IPS-NIHi11 (cell line): Measurements from ENCODE around the gene ID1.
"Not testable (repeated sequence)": the region's sequence is repeated elsewhere in the genome, so short reads cannot be mapped to it uniquely, and the experiment has no call there.

Source experiments
- DNase-seq: peaks from one replicate; pipeline ENCODE4 v3.0.0; 2012; ENCODE audit warnings: mixed read lengths, low spot score

The ID1 gene

DNA sequence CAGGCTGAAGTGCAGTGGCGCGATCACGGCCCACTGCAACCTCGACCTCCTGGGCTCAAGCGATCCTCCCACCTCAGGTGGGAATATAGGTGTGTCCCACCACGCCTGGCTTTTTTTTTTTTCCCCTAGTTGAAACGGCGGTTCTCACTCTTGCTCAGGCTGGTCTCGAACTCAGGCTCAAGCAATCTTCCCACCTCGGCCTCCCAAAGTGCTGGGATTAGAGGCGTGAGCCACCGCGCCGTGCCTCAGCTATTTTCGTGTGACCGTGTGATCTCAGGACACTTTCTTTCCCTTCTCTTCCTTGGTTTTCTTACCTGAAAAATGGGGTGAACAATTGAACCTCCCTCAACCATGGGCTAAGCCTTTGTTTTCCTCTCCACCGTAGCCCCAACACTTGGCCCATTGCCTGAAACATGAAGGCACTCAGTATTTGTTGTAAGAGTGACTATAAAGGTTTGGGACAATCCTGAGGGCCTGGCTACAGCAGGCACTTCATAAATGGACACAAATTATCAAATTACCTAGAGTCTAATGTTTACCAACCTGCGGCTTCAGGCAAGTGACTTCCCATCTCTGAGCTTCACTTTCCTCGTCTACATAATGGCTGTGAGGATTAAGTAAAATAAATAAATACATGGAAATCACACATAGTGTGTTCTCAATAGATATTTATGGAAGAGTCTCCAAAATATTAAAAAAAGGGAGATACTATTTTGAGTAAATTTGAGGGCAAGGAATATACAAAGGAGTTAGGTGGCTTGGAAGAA is 31.4 kb upstream of the ID1 start:
- DNase-seq = no peak

- not testable (repeated sequence) for DNase-seq
Measured at GRCh38 chr20:31574986-31575385, 30.1 kb upstream of the ID1 start.

DNA sequence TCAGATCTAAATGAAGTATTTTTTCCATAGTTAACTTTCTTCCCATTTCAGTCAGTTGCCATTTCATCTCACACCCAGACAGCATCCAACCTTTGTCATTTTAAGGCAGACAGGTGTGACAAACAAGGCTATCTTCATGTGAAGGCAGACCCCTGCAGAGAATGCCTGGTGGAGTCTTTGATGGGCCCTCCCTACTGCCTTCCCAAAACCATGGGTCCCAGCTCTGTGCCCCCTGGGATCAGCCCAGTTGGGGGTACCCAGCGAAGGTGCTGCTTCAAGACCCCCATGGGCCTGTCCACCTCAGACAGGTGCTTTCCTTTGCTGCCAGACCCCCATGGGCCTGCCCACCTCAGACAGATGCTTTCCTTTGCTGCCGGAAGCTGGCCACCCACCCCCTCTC is 28.3 kb upstream of the ID1 start:
- no peak for DNase-seq

DNA sequence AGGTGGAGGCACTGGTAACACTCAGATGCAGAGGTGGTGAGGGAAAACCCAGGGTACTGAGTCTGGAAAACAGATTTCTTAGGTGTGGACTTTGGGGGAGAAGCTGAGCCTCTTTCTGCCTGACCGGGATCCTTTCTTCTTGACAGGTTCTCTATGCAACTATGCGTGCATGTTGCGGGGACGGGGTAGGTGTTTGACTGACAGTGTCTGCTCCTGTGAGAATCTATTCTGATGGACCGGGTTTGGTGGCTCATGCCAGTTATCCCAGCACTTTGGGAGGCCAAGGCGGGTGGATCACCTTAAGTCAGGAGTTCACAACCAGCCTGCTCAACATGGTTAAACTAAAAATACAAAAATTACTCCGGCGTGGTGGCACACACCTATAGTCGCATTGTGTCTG is 27.9 kb upstream of the ID1 start:
- no peak for DNase-seq

GRCh38 chr20:31578448-31579138 is 26.5 kb upstream of the ID1 start:
- no peak for DNase-seq

- DNase-seq = no peak
Measured at GRCh38 chr20:31579245-31579644, 25.8 kb upstream of the ID1 start.

DNA sequence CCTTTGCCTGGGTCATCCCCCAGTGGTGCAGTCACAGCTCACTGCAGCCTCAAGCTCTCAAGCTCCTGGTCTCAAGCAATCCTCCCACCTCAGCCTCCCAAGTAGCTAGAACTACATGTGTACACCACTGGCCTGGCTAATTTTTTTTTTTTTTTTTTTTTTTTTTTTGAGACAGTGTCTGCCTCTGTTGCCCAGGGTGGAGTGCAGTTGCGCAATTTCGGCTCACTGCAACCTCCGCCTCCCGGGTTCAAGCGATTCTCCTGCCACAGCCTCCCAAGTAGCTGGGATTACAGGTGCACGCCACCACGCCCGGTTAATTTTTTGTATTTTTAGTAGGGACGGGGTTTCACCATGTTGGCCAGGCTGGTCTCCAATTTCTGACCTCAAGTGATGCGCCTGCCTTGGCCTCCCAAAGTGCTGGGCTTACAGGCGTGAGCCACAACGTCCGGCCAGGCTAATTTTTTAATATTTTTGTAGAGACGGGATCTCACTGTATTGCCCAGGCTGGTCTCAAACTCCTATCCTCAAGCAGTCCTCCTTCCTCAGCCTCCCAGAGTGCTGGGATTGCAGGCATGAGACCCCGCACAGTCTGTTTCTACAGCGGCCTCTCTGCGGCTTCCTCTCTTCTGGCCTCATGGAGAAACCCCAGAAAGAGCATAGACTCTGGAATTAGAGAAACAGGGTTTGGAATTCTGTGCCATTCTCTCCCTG is 25.0 kb upstream of the ID1 start:
- not testable (repeated sequence) for DNase-seq

DNA sequence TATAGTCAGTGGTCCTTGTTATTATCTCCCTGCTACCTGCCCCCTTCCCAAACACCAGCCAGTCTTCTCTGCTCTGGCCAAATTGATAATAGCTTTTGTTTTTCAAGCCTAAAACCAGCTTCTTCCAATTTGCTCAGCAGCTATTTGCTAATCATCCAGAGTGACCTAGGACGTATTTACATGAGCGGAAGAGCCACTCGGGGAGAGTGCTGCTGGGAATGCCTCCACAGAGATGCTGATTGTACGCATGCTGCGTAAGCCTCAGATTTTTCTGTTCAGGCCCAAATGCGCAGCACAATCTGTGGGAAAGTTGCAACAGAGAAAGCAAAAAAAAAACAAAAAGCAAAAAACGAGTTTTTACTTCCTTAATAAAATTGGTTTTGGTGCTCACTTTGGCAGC is 24.4 kb upstream of the ID1 start:
- DNase-seq = no peak

GRCh38 chr20:31581391-31581790 is 23.7 kb upstream of the ID1 start:
- DNase-seq = no peak

DNA sequence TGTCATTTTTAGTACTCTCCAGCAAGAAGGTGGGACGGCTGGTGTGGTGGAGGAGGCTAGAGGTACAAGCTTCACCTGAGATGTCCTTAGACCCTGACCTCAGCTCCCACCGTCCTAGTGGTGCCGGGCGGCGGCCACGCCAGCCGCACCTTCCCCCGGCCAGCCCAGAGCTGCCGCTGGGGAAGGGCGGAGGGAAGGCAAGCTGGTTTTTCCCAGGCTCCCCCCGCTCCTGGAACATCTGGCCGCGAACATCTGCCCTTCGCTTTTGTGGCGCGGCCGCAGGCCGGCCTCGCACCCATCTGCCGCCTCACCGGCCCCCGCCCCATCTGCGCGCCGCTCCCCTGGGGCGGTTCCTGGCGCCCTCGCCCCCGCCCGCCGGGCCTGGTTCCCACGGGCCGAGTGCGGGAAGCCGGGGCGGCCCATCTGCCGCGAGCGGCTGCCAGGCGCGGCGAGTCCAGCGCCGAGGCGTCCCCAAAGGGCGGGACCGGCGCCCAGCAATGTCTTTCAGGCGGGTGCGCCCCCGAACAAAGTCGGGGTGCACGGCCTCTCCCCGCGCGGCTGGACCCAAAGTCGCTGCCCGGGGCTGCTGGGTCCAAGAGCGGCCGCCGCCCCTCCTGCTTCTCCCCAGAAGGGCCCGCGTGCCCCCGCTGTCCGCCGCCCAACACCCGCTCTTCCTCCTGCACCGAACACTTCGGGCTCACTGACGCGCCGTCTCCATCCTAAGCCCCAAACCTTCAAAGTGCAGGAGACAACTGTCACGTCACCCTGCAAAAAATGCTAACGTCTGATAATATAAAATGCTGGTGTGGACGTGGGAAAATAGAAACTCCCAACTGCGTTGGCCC is 17.3 kb upstream of the ID1 start:
- no peak for DNase-seq

GRCh38 chr20:31590717-31591225 is 14.3 kb upstream of the ID1 start:
- no peak for DNase-seq

DNA sequence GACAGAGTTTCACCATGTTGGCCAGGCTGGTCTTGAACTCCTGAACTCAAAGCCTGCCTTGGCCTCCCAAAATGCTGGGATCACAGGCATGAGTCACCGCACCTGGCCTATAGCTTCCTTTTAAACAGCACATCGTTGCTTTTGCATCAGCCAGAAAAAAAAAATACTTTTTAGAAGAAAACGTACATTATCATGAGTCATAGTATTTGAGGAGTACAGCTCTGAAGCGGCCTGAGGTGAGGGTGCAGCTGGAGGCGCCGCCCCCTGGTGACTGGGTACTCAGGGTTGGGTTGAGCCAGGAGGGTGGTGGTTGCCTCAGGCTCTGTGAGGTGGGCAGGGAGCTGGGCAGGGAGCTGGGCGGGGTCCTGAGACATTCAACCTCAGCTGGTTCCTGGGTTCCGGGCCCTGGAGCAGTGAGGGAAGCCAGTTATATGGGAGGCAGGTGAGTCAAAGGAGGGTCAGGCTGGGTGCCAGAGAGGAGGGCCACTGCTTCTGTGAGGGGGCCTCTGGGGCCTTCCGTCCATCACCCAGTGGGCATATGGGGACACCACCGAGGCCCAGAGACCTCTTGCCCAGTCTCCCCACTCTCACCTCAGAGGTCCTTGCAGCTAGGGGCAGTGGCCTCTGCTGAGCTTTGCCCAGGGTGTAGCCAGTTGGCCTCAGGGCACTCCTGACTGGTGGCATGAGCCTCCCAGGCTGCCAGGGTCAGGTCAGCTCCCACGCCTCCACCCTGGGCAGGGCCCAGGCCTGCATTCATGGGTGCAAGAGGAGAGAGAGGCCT is 11.7 kb upstream of the ID1 start:
- peak; percentile 40 for DNase-seq

GRCh38 chr20:31594002-31594557 is 11.0 kb upstream of the ID1 start:
- DNase-seq = no peak

DNA sequence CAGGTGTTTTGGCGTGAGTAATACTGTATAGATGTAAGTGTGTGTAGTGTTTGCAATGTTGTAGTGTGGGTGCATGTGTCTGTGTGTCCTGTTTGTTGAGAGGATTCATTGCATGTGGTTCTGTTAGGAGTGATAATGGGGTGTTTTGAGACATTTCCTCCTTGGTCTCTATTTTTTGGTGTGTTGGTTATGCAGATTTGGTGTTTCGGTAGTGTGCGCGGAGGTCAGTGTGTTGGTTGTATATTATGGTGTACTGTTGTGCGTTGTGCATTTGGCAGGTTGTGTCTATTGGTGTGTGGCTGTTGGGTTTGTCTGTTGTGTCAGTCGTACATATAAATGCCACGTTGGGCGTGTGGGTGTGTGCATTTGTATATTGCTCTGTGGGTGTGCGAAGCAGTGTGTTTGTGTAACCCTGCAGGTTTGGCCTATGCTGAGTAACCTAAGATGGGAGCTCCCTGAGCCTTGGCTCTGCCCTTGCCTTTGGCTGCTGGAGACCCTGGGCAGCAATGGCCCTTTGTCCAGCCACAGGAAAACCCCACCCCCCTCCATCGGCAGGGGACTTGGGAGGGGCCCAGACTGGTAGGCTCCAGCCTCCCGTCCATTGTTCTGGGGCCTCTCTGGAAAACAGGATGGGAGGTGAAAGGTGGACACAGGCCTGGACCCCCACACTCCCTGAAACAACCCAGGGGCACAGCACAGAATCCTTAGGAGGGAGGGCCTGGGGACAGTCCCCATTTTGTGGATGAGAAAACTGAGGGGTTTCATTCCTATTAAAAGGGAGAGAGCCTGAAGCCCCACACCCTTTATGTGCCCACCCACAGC is 10.3 kb upstream of the ID1 start:
- peak; percentile 69 for DNase-seq

DNA sequence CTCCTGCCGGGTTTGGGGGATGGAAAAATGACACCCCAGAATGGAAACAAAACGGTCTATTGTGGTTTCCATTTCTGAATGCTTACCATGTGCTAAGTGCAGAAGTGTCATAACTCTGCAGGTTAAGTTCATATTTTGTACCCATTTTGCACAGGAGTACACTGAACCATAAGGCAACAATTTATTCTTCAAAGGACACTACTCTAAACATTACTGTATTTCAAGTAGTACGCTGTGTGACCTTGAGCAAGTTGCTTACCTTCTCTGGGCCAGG is 9.8 kb upstream of the ID1 start:
- DNase-seq = no peak

- DNase-seq = peak; percentile 37
Measured at GRCh38 chr20:31595654-31596411, 9.3 kb upstream of the ID1 start.

- DNase-seq = not testable (repeated sequence)
Measured at GRCh38 chr20:31596412-31596715, 8.7 kb upstream of the ID1 start.

GRCh38 chr20:31596831-31597480 is 8.1 kb upstream of the ID1 start:
- DNase-seq = no peak

GRCh38 chr20:31597481-31597855 is 7.6 kb upstream of the ID1 start:
- DNase-seq = no peak
